GM18517 (cell line): ENCODE measurements around the gene OSBP2.

Experiments
- ATAC-seq: cut with Tn5 transposase; IDR thresholded peaks from one replicate; pipeline ENCODE4 v1.9.1; 2021; ENCODE audit warnings: mild to moderate bottlenecking, moderate library complexity; ENCODE audit not compliant: unreplicated experiment

The OSBP2 gene

GRCh38 chr22:30890686-30891442, 196.2 kb downstream of the OSBP2 start:
- no peak for ATAC-seq

GRCh38 chr22:30891443-30891755, 196.7 kb downstream of the OSBP2 start:
- ATAC-seq = no peak

GRCh38 chr22:30891781-30892180, 197.1 kb downstream of the OSBP2 start:
- no peak for ATAC-seq

GRCh38 chr22:30892286-30892685, 197.6 kb downstream of the OSBP2 start:
- no peak for ATAC-seq

- ATAC-seq = no peak
These were observed 198.1 kb downstream of the OSBP2 start for GRCh38 chr22:30892731-30893221.

GRCh38 chr22:30893434-30894370, 199.0 kb downstream of the OSBP2 start:
- ATAC-seq = no peak

- ATAC-seq = no peak
These were observed 199.7 kb downstream of the OSBP2 start for GRCh38 chr22:30894371-30894740.

- no peak for ATAC-seq
These were observed 208.1 kb downstream of the OSBP2 start for GRCh38 chr22:30902496-30903357.

- ATAC-seq = no peak
These were observed 209.3 kb downstream of the OSBP2 start for GRCh38 chr22:30903876-30904460.

GRCh38 chr22:30905696-30906341, 211.1 kb downstream of the OSBP2 start:
- no peak for ATAC-seq

- ATAC-seq = no peak
These were observed 211.7 kb downstream of the OSBP2 start for GRCh38 chr22:30906411-30906810.

GRCh38 chr22:30906946-30907345, 212.3 kb downstream of the OSBP2 start:
- ATAC-seq = no peak

- no peak for ATAC-seq
These were observed 213.4 kb downstream of the OSBP2 start for GRCh38 chr22:30908051-30908461.

GRCh38 chr22:30909306-30909705, 214.6 kb downstream of the OSBP2 start:
- ATAC-seq = no peak

- ATAC-seq = no peak
These were observed 215.7 kb downstream of the OSBP2 start for GRCh38 chr22:30910358-30910757.

- ATAC-seq = no peak
These were observed 224.1 kb downstream of the OSBP2 start for GRCh38 chr22:30918761-30919160.

- ATAC-seq = no peak
These were observed 225.3 kb downstream of the OSBP2 start for GRCh38 chr22:30919973-30920372.

- ATAC-seq = no peak
These were observed 225.7 kb downstream of the OSBP2 start for GRCh38 chr22:30920407-30920806.

- ATAC-seq = no peak
These were observed 226.4 kb downstream of the OSBP2 start for GRCh38 chr22:30921108-30921507.

GRCh38 chr22:30922151-30922611, 227.5 kb downstream of the OSBP2 start:
- no peak for ATAC-seq
